D341Med (cell line): ENCODE measurements around the gene MRTFA.
A peak's percentile ranks its signal among the peaks of the same experiment; 100 is the strongest.

Source experiments
- DNase-seq: peaks from one replicate; pipeline ENCODE4 v3.0.0; 2012; ENCODE audit warnings: low spot score

Gene MRTFA

DNA sequence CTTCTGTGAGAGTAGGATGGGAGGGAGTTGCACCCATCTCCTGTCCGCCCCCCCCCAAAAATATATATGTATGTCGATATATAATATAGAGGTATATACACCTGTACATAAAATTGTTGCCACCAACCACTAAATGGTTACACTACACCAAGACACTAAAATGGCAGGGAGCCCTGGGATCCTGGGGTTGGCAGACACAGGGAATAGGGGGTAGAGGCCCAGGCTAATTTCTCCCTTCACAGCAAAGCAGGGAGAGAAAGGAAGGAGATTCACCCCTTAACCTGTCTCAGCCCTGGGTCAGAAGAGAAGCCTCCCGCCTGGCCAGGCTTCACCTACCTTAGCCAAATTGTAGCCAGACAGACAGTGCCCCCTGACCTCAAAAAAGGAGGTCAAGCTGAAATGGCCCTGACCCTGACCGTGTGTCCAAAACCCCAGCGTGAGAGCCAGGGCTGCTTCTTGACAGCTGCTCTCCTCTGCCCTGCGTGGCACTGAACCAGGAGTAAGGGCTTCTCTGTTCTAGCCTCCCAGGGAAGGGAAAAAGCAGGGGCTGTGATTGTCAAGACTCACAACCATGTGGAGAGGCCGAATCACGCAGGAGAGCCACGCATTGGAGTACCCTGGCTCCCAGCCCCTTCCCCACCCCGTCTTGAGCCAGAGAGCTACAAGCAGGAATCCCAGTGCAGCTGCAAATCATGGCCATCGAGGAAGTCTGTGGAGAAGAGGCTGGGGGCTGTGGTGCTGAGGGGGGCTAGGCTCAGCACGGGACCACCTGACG, 225.6 kb downstream of the MRTFA start:
- no peak for DNase-seq

DNA sequence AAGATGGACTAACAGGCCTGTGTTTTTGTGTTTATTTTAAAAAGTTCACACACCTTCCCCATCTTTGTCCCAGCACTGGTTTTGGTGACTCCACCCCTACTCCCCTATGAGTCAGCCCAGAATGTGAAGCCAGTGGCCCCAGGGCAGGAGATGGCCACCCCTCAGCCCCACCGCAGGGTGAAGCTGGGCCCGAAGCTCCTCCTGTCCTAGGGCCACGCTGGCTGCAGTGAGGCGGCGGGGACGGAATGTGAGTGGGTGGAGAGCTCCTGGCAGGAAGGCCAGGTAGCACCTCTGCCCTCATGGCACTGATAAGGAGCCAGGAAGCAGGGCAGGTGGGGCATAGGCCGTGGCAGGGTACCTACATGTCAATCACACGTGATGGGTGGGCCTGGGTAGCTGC, 226.2 kb downstream of the MRTFA start:
- DNase-seq = no peak

DNA sequence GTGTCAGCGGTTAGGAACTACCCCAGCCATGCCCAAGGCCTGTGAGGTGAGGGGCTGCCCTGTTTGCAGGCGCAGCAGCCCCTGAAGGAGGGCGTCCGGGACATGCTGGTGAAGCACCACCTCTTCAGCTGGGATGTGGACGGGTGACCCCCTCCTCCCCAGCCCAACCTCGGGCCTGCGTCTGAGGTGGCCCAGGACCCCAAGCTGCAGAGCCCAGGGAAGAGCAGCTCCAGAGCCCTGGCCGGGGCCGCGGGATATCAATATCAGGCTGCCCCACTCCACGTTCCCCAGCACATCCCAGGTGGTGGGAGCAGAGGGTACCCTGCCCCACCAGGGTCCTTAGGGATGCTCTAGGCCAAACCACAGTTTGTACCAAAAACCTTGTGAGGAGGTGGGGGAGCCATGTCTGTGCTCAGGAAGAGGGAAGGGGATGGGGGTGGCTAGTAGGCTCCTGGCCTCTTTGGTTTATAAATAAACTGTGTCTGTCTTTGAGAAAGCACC, 226.9 kb downstream of the MRTFA start:
- DNase-seq = no peak

DNA sequence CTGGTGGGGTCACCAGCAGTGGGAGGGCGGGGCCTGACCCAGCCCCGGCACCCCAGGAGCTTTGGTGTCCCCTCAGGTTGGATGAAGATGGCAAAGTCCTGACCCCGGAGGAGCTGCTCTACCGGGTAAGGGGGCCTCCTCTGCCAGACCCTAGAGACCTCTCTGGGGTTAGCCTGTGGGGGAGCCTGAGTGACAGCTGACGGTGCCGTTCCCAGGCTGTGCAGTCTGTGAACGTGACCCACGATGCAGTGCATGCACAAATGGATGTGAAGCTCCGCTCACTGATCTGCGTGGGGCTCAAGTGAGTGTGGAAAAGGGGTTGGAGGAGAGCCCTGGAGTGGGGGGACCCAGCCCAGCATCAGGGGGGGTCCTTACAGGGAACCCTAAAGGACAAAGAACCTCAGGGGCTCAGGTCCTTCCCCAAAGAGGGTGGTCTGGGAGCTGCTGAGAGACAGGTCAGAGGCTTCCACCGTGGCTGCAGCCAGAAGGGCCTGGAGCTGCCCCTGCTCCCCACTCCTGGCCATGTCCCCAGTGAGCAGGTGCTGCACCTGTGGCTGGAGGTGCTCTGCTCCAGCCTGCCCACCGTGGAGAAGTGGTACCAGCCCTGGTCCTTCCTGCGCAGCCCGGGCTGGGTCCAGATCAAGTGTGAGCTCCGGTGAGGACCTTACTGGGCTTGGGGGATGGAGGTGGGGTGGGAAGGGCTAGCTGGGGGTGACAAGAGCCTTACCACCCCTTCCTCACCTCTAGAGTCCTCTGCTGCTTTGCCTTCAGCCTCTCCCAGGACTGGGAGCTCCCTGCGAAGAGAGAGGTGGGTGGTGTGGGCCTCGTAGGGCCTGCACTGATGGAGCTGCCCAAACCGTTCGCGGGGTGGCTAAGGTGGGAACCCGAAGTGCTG, 227.6 kb downstream of the MRTFA start:
- DNase-seq = no peak

DNA sequence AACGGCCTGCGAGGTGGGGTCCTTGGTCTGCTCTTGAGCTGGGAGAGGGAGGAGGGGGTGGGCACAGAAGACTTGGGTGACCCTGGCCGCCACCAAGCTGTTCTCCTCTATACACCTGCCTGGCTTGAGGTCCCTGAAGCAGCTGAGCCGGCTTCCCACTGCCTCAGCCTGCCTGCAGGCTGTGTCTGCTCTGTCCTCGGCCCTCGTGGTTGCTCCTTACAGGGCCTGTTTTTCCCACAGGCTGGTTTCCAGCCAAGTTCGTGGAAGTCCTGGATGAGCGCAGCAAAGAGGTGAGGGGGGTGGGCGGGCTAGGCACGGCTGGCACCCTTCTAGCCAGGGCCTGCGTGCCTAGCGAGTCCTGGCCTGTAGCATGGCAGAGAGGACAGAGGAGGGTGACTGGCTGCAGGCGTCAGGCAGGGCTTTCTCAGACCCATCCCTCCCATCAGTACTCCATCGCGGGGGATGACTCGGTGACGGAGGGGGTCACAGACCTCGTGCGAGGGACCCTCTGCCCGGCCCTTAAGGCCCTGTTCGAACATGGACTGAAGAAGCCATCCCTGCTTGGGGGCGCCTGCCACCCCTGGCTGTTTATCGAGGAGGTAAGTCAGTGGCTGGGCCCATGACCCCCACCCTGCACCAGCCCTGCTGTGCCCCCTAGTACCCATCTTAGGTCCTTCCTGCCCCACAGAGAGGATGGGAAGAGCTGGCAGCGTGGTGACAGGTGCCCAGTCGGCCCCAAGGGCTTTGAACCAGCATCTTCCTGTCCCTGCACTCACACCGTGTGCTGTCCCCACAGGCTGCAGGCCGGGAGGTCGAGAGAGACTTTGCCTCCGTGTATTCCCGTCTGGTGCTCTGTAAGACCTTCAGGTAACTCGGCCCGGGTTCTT, 228.4 kb downstream of the MRTFA start:
- DNase-seq = no peak

DNA sequence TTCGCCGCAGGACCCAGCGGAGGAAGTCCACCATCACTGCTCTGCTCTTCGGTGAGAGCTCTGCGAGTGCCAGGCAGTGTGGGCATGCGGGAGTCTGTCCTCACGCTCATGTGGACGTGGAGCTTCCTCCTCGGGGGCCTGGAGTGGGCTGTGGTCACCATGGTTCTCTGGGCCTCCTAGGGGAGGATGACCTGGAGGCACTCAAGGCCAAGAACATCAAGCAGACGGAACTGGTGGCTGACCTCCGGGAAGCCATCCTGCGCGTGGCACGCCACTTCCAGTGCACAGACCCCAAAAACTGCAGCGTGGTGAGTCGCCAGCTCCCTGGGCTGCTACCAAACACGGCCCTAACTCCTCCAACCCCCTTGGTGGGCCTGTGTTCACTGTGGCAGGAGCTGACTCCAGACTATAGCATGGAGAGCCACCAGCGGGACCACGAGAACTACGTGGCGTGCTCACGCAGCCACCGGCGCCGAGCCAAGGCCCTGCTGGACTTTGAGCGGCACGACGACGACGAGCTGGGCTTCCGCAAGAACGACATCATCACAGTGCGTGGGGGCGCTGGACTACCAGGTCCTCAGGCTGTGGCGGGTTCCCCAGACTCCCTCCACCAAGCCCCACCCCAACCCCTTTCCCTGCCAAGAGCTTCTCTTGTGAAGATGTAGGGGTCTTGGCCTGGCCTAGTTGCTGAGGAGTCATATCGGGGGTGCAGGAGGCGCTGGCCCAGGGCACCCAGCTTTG, 229.3 kb downstream of the MRTFA start:
- no peak for DNase-seq

DNA sequence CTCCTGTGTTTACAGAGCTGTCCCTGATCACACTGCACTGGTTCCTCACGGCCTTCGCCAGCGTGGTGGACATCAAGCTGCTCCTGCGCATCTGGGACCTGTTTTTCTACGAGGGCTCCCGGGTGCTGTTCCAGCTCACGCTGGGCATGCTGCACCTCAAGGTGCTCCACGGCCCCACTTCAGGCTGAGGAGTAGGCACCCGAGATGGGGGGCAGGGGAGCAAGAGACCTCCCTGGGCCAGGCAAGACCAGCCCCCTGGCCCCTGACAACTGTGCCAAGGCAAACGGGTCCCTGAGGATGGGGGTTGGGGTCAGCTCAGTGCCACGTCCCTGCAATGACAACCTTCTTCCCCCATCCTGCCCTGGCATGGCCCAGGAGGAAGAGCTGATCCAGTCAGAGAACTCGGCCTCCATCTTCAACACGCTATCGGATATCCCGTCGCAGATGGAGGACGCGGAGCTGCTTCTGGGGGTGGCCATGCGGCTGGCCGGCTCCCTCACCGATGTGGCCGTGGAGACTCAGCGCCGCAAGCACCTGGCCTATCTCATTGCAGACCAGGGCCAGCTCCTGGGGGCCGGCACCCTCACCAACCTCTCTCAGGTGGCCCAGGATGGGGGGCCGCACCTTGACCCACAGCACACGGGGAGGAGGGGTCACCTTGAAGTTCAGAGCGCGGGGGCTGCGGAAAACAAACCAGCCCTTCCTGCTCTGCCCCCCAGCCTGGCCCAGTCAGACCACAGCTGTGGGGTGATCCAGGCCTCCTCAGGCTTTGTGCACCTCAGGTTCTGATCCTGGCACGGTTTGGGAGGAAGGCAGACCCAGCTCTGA, 230.2 kb downstream of the MRTFA start:
- no peak for DNase-seq

DNA sequence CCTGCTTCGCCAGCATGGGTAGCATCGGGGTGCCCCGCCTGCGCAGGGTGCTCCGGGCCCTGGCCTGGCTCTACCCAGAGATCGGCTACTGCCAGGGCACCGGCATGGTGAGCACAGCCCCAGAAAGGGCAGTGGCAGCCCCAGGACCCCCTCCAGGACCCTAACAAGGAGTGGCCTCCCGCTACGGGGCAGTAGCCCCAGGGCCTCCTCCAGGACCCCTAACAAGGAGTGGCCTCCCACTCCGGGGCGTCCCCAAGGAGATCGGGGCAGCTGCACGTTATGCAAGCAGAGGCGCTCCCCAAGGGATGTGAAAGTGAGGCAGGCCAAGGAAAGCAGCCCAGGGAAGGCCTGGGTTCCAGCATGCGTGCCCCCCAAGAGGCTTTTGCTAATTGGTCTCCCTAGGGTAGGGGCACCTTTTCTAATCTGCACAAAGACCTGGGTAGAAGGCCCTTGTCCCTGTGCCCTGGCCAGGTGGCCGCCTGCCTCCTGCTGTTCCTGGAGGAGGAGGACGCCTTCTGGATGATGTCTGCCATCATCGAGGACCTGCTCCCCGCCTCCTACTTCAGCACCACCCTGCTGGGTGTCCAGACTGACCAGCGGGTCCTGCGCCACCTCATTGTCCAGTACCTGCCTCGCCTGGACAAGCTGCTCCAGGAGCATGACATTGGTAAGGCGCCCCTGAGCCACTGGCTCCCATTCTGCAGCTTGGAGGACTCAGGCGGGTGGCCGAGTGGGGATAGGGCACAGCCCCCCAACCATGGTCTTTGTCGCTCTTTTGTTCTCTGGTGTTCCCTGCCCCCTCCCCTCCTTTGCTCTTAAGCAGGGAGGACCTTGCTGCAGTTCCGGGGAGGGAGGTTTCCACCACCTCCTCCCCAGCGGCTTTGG, 231.1 kb downstream of the MRTFA start:
- no peak for DNase-seq

DNA sequence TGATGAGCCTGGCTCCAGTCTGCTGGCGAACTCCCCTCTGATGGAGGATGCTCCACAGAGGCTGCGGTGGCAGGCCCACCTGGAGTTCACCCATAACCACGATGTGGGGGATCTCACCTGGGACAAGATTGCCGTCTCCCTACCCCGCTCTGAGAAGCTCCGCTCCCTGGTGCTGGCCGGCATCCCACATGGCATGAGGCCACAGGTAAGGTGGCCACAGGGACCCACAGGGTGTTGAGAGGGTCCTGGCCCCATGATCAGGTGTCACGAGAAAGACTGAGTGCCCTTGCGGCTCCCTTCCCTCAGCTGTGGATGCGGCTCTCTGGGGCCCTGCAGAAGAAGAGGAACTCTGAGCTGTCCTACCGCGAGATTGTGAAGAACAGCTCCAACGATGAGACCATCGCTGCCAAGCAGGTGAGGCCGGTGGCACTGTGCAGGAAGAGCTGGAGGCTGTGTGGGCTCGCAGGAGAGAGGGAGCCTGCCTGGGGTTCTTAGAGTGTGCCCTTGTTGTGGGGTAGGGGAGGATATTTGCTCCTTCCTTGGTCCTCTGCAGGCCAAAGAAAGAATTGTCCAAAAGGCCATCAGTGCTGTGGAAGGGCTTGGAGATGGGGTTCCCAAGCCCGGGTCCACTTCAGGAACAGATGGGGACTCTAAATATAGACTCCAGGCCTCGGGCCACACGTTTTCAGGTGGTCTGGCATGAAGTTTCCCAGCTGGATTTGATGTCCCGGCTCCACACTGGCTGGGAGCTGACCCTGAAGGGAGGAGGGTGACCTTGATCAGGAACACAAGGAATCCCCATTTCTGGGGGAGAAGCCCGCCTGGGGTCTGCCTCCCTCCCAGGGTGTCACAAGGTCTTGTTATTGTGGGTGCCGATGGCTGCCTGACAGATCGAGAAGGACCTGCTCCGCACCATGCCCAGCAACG, 232.0 kb downstream of the MRTFA start:
- no peak for DNase-seq

DNA sequence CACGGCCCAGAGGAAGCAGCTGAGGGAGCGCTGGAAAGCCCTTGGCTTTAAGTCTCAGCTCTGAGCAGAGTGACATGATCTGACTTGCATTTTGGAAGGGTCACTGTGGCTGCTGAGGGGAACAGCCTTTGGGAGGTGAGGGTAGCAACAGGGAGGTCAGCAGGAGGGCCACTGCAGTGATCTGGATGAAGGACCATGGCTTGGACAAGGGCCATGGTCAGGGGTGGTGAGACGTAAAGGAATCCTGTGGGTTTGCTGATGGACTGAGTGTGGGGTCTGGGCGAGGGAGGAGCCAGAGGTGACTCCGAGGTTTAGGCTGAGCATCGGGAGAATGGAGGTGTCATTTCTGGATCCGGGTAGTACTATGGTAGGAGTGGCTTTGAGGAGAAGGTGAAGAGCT, 232.9 kb downstream of the MRTFA start:
- DNase-seq = no peak

- no peak for DNase-seq
Measured at GRCh38 chr22:40403141-40403540, 233.4 kb downstream of the MRTFA start.

GRCh38 chr22:40401981-40402406, 234.5 kb downstream of the MRTFA start:
- no peak for DNase-seq

DNA sequence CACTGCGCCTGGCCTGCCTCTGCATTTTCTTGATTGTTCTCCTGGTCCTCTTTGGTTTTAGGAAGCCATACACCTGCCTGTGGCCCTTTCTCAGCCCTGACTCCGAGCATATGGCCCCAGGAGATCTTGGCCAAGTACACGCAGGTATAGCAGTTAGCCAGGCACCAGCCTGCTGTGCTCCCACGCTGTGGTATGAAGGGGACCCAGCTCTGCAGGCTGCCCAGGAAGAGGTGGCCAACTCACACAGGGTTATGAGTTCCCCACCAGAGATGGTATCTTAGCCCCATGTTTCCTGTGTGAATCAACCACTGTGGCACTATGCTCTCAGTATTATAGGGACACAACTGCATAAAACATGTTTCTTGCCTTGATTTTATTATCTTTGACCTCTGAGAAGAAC, 235.0 kb downstream of the MRTFA start:
- no peak for DNase-seq

GRCh38 chr22:40400159-40400558, 236.4 kb downstream of the MRTFA start:
- no peak for DNase-seq

- DNase-seq = no peak
Measured at GRCh38 chr22:40399621-40400020, 236.9 kb downstream of the MRTFA start.

- DNase-seq = no peak
Measured at GRCh38 chr22:40397396-40397795, 239.1 kb downstream of the MRTFA start.

- DNase-seq = peak; percentile 83
Measured at GRCh38 chr22:40396882-40397281, 239.6 kb downstream of the MRTFA start.

- no peak for DNase-seq
Measured at GRCh38 chr22:40395607-40396006, 240.9 kb downstream of the MRTFA start.
